Measurements from ENCODE around the gene SNCAIP.
A peak's percentile ranks its signal among the peaks of the same experiment; 100 is the strongest.

Gene SNCAIP

DNA sequence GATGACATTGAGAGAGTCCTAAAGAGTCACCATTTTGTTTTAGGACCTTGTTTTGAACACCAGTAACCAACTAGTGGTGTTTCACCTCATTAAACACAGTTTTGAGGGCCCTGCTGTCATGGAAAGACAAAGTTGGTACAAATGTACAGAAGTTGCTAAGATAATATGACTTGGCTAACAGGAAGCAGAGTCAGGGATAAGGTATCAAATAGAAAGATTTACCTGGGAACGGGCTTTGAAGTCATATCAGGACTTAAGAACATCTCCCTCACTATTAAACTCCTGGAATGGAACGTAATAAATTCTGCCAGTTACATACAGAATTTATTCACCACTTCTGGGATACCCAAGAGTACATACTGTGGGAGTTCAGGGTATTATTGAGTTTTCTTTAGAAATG is 115.6 kb downstream of the SNCAIP start:
- DNase-seq (ENCODE audit: low spot score), result no peak

DNA sequence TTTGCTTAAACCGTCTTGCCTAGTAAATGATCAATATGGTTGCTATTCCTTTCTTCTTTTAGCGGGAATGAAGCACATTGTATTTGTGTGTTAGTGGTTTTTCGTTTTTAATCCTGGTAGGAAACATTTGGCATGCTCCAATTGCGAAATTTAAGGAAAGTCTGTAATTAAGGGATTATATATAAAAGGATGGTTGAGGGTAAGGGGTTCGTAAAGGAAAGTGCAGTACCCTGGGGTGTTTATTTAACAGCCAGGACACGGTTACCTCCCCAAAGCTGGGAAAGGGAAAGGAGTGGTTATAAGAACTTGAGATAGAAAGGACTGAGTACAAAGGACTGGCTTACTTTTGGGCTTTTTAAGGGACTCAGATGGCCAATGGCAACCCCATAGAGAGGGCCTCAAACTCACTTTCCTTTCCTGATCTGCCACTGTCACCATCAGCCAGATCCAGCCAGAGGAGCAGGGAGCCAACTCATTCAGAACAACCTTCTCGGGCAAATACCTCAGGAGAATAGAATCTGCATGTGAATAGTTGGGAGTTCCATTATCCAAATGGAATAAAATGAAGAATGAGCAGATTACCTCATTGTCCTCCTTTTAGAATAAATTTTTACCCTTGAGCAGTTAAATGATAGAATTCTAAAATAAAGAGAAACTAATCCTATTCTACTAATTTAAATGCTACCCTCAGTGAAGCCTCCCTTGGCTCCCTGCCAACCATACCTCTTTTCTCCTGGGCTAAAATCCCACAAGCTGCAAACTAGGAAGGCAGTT is 117.7 kb downstream of the SNCAIP start:
- DNase-seq (ENCODE audit: low spot score), result no peak

DNA sequence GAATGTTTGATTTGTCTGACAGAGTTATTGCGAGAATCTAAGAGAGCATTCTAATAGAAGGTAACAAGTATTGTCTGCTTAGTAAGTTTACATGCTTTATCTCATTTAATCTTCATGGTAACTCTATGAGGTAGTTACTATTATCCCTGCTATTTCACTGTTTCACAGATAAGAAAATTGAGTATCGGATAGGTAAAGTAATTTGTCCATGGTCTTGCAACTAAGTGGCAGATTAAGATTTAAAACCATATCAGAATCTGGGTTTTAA is 118.2 kb downstream of the SNCAIP start:
- DNase-seq (ENCODE audit: low spot score), result no peak

DNA sequence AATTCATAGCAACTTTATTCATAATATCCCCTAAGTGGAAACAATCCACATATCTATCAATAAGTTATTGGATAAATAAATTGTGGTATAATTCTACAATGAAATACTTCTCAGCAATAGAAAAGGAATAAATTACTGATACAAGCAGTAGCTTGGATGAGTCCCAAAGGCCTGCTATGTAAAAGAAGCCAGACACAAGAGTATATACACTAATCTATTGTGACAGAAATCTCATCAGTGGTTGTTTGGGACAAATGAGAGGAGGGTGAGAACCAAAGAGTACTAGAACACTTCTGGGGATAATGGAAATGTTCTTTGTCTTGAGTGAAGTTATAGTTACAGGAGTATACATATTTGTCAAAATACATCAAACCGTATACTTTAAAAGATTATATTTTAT is 119.3 kb downstream of the SNCAIP start:
- no peak for DNase-seq (ENCODE audit: low spot score)

DNA sequence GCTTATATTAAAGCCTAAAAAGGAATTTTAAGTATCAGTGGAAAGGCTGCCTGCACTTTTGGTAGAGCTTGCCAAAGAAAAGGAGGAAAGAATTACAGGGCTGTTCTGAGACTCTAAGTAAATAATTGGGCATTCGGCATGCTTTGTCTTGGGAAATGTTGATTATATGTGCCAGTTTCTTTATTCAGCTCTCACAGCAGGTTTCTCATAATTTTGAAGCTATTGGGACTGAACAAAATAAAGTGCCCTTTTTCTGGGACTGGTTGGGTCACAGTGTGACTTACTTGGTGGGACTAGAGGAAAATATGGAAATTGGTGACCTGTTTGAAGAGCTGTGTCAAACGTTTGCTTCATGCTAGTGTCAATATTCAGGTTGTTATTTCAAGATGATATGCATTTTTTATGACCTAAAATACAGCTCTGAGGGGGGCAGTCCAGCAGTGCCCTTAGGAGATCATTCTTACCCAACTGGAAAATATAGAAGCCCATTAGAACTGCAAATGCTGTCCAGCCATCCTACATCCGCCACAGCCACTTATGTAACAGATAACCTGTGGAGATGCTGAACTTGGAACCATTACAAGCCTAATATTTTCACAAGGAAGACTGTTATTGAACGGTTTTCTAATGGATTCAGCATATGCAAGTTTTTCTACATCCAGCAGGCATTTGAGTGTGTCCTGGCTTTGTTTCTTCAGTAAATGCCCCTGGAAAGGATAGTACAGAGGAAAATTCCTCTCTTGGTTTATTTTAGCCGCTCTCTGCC is 122.4 kb downstream of the SNCAIP start:
- no peak for DNase-seq (ENCODE audit: low spot score)

DNA sequence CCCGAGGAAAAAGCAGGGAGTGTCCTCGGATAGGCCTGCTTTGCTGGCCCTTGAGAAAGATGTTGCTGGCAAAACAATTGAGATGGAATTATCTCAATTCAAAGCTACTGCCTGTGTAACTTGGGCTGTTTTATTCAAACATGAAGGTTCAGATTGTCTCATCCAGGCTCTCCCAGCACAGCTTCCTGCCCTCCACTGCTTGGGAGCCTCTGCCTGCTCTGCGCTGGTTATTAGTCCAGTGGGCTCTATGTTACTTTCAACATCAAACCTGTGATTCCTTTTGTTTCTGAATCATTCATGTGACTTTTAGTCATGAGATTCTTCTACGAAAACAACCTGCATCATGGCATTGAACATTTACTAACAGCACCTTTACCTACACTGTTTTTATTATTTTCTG is 123.2 kb downstream of the SNCAIP start:
- DNase-seq (ENCODE audit: low spot score), result no peak

DNA sequence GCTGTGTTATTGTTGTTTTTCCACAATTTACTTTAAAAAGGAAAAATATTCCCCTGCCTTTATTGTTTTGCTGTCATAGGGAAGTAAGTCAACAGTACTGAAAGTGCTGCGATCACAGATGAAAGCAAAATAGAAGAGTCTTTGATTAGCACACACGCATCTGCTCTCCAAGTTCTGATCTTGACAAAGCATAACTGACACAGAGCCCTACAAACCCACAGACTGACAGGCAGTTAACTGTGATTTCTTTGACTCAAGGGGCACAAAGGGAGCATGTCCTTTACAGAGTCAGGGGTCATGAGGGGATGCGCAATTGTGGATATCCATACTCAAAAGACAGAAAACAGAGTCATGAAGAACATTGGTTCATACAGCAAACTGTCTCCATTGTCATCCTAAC is 123.7 kb downstream of the SNCAIP start:
- DNase-seq (ENCODE audit: low spot score), result no peak

DNA sequence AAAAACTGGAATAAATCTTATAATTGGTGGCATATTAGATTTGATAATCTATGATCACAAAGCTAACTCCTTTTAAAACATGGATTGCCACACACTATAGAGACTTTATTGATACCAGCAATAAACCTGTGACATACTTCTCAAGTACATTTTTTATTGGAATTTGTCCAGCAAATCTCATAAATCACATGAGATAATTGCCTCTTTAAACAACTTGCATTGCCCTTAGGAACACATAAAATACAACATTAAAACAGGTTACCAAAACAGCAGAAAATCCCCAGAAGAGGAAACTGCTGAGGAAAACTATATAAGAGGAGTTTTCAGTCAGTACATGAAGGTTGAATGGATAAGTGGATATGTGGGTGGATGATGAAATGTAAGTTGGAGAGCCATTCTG is 124.6 kb downstream of the SNCAIP start:
- no peak for DNase-seq (ENCODE audit: low spot score)

DNA sequence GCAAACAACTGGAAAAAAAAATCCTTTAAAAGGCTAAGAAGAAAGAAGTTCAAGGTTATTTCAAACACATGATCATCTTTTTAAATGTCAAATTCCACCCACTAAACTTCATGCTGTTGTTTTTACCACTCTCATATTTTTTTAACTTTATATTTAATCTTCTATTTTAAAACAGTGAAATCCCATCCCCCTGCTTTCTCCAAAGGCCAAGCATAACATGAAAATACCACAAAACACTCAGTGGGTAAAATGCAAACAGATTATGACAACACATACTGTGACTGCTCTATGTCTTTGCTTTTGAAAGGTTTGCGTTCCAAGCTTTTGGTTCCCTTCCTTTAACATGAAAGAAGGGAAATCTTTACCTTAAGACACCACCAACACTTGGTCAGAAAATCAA is 127.6 kb downstream of the SNCAIP start:
- no peak for DNase-seq (ENCODE audit: low spot score)

DNA sequence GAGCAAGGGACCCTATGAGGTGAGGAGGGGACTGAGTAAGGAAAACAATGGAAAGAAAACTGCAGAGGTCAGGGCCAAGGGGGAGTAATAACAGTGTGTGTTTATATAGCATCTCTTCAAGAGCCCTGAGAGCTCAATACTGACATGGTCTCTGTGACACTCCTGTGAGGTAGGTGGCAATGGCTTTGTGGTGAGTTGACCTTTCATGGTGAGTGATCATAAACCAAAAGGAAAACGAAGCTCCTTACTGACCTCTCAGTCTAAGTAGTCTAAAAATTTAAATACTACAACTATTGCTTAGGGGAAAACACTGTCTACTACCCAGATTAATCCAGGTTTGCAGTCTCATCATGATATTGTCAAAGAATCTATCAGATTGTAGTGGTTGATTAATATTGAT is 130.9 kb downstream of the SNCAIP start:
- no peak for DNase-seq (ENCODE audit: low spot score)

DNA sequence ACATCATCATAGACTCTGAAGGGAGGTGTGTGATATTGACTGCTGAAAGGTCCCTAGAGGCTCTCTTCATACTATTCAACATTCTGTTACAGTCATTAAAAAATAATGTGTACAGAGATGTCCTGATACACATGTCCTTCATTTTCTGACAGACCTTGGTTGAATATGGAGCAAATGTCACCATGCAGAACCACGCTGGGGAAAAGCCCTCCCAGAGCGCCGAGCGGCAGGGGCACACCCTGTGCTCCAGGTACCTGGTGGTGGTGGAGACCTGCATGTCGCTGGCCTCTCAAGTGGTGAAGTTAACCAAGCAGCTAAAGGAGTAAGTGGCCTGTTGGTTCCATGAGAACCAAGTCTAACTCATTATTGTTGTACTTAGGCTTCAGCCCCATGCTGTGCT is 132.4 kb downstream of the SNCAIP start:
- DNase-seq (ENCODE audit: low spot score), result no peak

DNA sequence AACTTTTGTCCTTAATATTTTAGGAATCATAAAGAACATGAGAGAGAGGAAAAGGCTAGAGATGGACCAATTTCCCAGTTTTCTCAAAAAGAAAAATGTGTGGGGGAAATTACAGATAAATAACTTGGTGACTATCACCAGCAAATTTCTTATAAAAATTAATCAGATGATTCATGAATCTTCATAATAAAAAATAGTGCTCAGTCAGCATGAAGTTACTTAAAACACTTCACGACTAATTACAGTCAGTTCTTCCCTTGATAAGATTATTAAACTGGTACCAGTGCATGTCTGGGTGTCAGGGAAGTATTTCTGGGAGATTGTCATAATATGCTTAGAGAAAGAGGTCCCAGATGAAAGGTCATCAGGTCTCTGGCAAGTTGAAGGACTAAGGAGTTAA is 133.0 kb downstream of the SNCAIP start:
- DNase-seq (ENCODE audit: low spot score), result no peak

DNA sequence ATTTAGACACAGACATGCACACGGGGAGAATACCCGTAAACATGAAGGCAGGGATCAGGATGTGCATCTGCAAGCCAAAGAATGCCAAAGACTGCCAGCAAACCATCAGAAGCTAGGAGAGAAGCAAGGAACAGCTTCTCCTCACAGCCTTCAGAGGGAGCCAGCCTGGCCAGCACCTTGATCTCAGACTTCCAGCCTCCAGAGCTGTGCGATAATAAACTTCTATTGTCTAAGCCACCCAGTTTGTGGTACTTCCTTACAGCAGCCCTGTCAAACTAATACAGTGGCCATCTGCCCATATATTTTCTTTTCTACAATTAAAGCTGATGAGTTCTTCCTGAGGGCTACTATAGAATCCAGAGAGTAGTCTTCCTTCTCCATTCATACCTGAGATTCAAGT is 135.0 kb downstream of the SNCAIP start:
- DNase-seq (ENCODE audit: low spot score), result no peak

DNA sequence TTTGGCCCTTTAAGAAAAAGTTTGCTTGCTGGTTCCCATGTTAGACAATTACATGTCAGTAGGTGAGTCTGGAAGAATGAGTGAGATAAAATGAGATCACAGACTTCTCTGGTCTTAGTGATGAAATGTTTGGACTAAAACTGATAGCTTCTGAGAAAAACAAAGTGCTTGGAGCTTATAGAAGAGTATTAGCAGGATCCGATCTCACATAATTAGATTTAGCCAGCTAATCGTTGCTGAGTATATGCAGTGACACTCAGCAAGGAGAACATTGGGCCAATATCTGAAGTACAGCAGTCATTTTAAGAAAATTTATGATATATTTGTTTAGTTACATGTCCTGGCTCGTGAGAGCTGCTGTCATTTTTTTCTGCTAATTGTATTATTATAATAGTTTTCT is 135.8 kb downstream of the SNCAIP start:
- DNase-seq (ENCODE audit: low spot score), result no peak

DNA sequence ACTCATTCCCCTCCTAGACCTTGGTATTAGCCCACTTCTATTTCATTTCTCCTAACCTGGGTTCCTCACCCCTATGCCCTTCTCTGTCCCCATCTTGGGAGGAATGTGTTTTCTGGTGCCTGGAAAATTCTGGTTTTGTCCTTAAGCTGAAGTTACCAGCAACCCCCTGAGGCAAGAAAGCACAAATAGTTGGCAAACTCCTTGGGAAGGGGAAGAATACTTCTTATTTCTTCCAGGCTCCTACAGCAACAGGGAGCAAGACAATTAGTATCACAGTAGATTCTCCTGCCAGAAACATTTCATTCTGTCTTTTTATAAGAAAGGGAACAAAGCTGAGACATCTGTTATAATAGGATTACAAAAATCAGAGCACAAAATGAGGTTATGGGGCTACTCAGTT is 142.5 kb downstream of the SNCAIP start:
- DNase-seq (ENCODE audit: low spot score), result no peak

DNA sequence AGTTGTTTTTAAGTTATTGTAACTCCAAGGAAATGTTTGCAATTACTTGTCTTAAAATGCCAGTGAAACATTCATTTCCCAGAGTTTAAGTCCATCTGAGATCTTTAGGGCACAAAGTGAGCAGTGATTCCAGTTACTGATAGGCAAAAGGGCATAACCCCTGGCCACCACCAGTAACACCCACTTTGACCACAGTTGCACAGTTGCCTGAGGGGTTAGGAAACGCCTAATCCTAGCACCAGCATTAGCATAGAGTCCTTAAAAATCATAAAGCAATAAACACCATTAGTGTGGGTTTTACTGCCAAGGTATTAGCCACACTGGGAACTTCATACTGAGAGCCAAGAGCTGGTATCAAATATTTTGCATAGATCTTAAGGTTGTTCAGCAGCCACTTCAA is 143.9 kb downstream of the SNCAIP start:
- no peak for DNase-seq (ENCODE audit: low spot score)

DNA sequence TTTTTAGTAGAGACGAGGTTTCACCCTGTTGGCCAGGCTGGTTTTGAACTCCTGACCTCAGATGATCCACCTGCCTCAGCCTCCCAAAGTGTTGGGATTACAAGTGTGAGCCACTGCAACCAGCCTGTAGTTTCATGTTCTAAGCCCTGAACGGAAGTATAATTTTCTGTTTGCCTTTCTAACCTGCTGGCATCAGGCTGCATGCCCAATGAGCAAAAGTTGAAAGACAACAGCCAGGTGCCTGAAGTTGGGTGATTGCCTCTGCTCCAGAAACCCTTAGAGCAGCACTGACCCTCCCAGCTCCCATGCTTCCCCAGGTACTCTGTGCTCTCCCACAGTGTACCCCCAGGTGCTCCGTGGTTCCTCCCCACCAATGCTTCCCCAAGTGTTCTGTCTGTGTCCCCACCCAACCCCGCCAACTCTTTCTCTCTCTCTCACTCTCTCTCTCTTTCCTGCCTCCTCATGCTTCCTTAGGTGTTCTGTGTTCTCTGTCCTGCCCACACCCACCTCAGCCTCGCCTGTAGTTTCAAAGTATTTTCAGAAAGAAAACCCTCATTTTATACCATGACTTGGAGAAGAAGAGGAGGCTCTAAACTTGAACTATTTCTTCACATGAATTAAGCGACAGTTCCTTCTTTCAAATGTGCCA is 145.3 kb downstream of the SNCAIP start:
- no peak for DNase-seq (ENCODE audit: low spot score)

DNA sequence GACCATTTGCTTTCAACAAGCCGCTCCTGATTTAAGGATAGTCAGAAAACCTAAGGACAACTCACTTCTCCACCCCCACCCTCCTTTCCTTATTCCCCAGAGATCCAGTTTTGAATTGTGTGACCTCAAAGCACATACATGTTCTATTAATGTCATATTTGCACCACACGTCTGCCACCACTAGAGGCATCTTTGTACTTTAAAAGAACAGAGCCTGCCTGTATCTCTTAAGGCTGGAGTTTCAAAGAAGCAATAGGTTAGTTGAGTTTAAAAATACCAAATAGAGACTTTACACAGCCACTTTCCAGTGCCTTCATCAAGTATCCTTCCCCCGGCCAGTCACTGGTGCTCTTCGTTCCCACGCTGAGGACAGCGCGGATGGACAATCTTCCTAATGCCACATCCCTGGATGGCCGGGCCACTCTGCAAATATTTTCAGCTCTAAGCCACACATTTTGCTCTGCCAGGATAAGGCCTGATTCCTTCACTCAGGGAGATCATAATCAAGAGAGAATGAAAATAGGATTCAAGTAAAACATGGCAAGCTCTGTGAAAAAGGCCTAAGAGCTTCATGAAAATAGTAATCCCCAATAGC is 146.3 kb downstream of the SNCAIP start:
- peak; percentile 32 for DNase-seq (ENCODE audit: low spot score)

DNA sequence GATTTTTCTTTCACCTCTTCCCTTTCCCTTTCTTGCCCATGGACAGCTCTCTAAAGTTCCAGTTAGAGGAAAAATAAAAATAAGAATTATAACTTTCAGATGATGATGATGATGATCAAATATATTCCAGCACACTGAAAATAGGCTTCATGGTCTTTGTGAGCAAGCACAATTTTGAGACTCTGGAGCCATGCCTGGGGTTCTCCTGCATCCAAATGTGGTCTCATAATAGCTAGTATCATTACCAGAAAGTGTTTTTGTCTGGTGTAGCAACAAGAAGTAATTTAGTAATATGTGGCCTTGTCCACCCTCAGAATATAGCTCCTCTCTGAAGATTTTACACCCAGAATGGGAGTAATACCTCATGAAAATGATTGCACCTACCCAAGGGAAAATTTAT is 150.4 kb downstream of the SNCAIP start:
- no peak for DNase-seq (ENCODE audit: low spot score)

DNA sequence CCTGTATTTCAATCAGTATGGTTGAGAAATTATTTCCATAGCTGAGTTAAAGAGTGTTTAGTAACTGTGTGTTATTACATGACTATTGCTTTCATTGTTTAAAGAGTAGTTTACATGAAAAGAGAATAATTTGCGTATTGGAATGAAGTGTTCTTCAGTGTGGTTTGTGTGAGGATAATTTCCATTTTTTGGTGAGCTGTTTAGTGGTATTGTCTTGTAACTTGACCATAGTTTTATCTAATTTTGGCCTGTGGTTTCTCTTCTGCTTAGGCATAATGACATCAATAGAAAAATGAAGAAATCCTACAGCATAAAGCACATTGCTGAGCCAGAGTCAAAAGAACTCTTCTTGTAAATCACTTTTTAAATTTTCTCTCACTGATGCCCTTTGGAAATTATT is 151.2 kb downstream of the SNCAIP start:
- peak; percentile 20 for DNase-seq (ENCODE audit: low spot score)

DNA sequence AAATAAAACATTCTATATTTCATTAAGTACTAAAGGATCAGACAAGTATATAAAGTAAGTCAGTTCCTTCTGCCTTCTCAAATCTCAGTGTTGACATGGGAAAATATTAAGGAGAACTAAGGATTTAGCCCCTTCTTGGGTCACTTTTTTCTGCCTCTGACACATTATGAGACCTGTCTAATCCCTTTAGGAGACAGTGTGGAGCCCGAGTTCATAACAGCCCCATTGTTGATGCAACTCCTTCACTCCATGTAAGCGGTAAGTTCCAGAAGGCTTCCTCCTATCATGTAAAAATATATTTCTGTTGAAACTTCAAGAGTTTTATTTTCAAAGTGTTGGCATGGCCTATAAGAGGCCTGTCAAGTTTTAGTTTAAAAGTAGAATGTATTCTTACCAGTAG is 152.2 kb downstream of the SNCAIP start:
- DNase-seq (ENCODE audit: low spot score), result no peak

DNA sequence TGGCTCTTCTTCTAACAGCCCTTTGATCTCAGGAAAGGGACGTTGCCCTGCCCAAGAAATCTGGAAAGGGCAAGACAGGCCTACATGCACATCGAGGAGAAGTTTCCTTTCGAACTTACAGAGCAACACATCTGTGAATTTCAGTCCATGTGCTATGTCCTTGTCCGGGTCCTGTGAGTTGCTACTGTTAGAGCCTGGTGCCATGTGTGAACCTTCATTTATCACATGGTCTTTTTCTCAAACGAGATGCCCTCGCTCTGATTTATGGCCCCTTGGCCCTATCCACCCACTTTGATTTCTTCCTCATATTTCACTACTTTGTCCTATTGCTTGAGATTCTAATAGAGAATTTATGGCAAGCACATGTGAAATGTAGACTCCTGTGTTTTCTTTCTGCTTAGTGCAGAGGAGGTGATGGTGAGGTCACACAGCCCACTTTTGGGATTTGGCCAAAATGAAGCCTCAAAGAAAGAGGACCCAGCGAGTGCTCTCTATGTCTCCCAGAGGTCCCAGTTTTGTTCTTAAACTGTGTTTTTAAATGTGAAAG is 153.1 kb downstream of the SNCAIP start:
- DNase-seq (ENCODE audit: low spot score), result no peak

DNA sequence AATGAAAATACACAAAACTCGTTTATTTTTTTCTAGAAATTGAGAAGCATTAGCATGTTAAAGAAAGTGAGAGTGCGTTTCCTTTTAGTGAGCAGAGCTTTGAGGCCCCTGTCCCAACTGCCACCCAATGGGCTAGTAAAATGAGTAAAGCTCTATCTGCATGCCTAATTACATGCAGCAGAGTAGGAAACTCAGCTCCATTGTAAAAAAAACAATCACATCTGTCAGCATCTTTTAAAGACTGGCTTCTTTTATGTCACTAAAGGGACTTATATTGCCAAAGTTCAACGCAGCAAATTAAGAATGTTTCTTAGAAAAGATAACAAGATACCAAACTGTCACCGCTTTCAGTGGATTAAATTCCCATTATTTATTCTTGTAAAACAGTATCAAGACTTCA is 154.0 kb downstream of the SNCAIP start:
- DNase-seq (ENCODE audit: low spot score), result no peak

Data from AG20443 (cell line).